ENCODE results near the gene INSR. TPM values are rescaled to one million over a fixed set of nuclear protein-coding genes. Genes with fewer than 3 reads are reported as not detected.

INSR gene
- total RNA-seq, 1 donor: 44.2 TPM

DNA sequence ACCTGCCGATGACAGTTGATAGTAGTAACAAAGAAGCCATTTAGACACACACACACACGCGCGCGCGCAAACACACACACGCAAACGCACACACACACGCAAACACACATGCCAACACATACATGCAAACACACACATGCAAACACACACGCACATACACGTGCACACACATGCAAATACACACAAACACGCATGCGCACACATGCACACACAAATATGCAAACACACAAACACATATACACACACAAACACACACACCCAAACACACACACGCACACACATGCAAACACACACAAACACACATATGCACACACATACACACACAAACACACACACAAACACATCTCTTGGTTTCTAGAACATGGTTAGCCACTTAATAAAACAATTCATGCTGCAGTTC is 174.6 kb downstream of the INSR start:
- Histone ChIP-seq H2AFZ (ENCODE audit: low read length) (no peak overlapping the region), H3K36me3 (ENCODE audit: insufficient read depth, low read length) (no peaks in the 10 kb centered on the region), H3K27ac (ENCODE audit: low read depth, low read length) (no peak overlapping the region), H3K9me3 (ENCODE audit: low read depth, low read length) (no peaks in the 10 kb centered on the region), H3K4me3 (ENCODE audit: insufficient read depth, low read length) (no peak overlapping the region), H3K27me3 (ENCODE audit: insufficient read depth, low read length) (no peaks in the 10 kb centered on the region), H4K20me1 (ENCODE audit: insufficient read depth, low read length) (no peaks in the 10 kb centered on the region), H3K79me2 (ENCODE audit: insufficient read depth, low read length) (no peaks in the 10 kb centered on the region), H3K4me1 (ENCODE audit: insufficient read depth, low read length) (no peaks in the 10 kb centered on the region), H3K4me2 (ENCODE audit: insufficient read depth, low read length) (no peak overlapping the region)
- DNase-seq (ENCODE audit: insufficient read length, low spot score, missing footprints): no peak
- TF ChIP-seq, protein P1, sequence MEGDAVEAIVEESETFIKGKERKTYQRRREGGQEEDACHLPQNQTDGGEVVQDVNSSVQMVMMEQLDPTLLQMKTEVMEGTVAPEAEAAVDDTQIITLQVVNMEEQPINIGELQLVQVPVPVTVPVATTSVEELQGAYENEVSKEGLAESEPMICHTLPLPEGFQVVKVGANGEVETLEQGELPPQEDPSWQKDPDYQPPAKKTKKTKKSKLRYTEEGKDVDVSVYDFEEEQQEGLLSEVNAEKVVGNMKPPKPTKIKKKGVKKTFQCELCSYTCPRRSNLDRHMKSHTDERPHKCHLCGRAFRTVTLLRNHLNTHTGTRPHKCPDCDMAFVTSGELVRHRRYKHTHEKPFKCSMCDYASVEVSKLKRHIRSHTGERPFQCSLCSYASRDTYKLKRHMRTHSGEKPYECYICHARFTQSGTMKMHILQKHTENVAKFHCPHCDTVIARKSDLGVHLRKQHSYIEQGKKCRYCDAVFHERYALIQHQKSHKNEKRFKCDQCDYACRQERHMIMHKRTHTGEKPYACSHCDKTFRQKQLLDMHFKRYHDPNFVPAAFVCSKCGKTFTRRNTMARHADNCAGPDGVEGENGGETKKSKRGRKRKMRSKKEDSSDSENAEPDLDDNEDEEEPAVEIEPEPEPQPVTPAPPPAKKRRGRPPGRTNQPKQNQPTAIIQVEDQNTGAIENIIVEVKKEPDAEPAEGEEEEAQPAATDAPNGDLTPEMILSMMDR (IDR thresholded peaks at IDR 0.05; ENCODE audit: extremely low read depth, low read depth, low read length): no peak

DNA sequence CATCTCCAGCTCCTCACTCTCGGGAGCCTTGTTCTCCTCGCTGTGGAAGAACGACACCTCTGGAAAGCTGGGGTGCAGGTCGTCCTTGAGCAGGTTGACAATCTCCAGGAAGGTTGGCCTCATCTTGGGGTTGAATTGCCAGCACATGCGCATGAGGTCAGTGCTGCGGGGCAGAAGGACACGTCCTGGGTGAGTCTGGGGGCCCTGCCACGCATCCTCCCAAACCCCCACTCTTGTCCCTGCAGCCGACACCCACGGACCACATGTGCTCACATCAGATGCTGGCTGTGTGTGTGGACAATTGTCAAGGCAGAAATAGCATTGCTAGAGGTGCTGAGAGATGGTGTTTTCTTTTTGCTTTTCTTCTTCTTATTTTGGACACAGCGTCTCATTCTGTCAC is 177.0 kb downstream of the INSR start:
- DNase-seq (ENCODE audit: insufficient read length, low spot score, missing footprints): no peak
- Histone ChIP-seq H3K36me3 (ENCODE audit: insufficient read depth, low read length) (no peaks in the 10 kb centered on the region), H4K20me1 (ENCODE audit: insufficient read depth, low read length) (no peaks in the 10 kb centered on the region), H3K4me3 (ENCODE audit: insufficient read depth, low read length) (no peak overlapping the region), H3K4me2 (ENCODE audit: insufficient read depth, low read length) (no peak overlapping the region), H3K27me3 (ENCODE audit: insufficient read depth, low read length) (no peaks in the 10 kb centered on the region), H3K79me2 (ENCODE audit: insufficient read depth, low read length) (no peaks in the 10 kb centered on the region), H2AFZ (ENCODE audit: low read length) (no peak overlapping the region), H3K9me3 (ENCODE audit: low read depth, low read length) (peaks cover 2% of the 10 kb centered on the region), H3K4me1 (ENCODE audit: insufficient read depth, low read length) (no peaks in the 10 kb centered on the region), H3K27ac (ENCODE audit: low read depth, low read length) (no peak overlapping the region)
- TF ChIP-seq, protein P1 (IDR thresholded peaks at IDR 0.05; ENCODE audit: extremely low read depth, low read depth, low read length): no peak

DNA sequence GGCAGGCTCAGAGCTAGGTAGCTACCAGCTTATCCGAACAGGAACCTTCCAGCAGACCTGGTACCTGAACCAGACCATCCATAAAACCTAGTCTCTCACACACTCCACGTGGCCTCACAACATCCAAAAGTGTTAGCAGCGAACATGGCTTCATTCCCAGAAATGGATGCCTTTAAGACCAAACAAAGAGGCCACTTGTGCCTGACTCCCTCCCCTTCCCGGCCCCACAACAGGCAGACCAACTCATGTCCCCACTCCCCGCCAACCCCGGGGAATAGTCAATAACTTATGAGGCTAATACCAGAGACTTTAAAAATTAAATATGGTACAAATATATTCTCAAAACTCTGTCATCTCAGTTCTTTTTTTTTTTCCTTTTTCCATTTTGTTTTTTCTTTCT is 178.5 kb downstream of the INSR start:
- no peak for DNase-seq (ENCODE audit: insufficient read length, low spot score, missing footprints)
- no peak overlapping the region for H3K4me3 ChIP-seq (ENCODE audit: insufficient read depth, low read length)
- H3K27me3 ChIP-seq (ENCODE audit: insufficient read depth, low read length): no peaks in the 10 kb centered on the region

DNA sequence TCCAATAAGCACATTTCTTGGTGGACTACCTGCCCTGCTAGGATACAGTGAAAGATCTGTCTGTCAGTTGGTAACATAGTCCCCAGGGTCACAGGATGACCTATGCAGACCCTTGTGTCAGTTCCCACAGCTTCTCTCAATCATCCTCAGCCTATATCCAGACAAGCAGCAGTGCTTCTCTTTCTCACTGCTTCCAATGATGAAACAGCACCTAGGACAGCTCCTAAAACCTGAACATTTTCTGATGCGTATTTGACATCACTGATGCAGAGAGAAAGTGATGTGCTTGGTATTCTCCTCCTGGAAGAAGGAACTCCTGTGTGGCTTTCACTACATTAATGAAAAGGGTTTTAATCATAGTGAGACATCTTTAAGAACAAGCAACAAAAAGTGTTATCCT is 181.0 kb downstream of the INSR start:
- Histone ChIP-seq H3K79me2 (ENCODE audit: insufficient read depth, low read length) (no peaks in the 10 kb centered on the region), H2AFZ (ENCODE audit: low read length) (no peak overlapping the region), H4K20me1 (ENCODE audit: insufficient read depth, low read length) (no peaks in the 10 kb centered on the region), H3K36me3 (ENCODE audit: insufficient read depth, low read length) (no peaks in the 10 kb centered on the region), H3K4me2 (ENCODE audit: insufficient read depth, low read length) (no peak overlapping the region), H3K27ac (ENCODE audit: low read depth, low read length) (no peak overlapping the region), H3K27me3 (ENCODE audit: insufficient read depth, low read length) (no peaks in the 10 kb centered on the region), H3K4me1 (ENCODE audit: insufficient read depth, low read length) (no peaks in the 10 kb centered on the region), H3K4me3 (ENCODE audit: insufficient read depth, low read length) (no peak overlapping the region), H3K9me3 (ENCODE audit: low read depth, low read length) (peaks cover 2% of the 10 kb centered on the region)
- TF ChIP-seq, protein P1 (IDR thresholded peaks at IDR 0.05; ENCODE audit: extremely low read depth, low read depth, low read length): no peak
- no peak for DNase-seq (ENCODE audit: insufficient read length, low spot score, missing footprints)

More for the DNA sequence above, 178.5 kb downstream of the INSR start:
- Histone ChIP-seq H2AFZ (ENCODE audit: low read length) (no peak overlapping the region), H3K79me2 (ENCODE audit: insufficient read depth, low read length) (no peaks in the 10 kb centered on the region), H3K9me3 (ENCODE audit: low read depth, low read length) (peaks cover 2% of the 10 kb centered on the region), H3K4me1 (ENCODE audit: insufficient read depth, low read length) (no peaks in the 10 kb centered on the region), H3K4me2 (ENCODE audit: insufficient read depth, low read length) (no peak overlapping the region), H3K27ac (ENCODE audit: low read depth, low read length) (no peak overlapping the region), H3K36me3 (ENCODE audit: insufficient read depth, low read length) (no peaks in the 10 kb centered on the region), H4K20me1 (ENCODE audit: insufficient read depth, low read length) (no peaks in the 10 kb centered on the region)
- TF ChIP-seq, protein P1 (IDR thresholded peaks at IDR 0.05; ENCODE audit: extremely low read depth, low read depth, low read length): no peak
